ENCODE results near the gene LEPROT. TPM values are rescaled to one million over a fixed set of nuclear protein-coding genes. Genes with fewer than 3 reads are reported as not detected.

The LEPROT gene
- total RNA-seq, 1 experiment from 2014 or later = 18.4 TPM

- intact Hi-C loops (cut with micrococcal nuclease) = no loop called here
- ATAC-seq (no peak), DNase-seq (no peak)
- Histone ChIP-seq H3K27me3 (ENCODE audit: low read length) (peaks cover 83% of the 10 kb centered on the region), H3K9ac (ENCODE audit: low read length) (no peak overlapping the region), H4K20me1 (ENCODE audit: low read length) (no peaks in the 10 kb centered on the region), H3F3A (ENCODE audit: low read length, unreplicated experiment) (no peaks in the 10 kb centered on the region), H3K79me2 (ENCODE audit: low read length) (no peaks in the 10 kb centered on the region), H3K9me2 (replicated peaks; ENCODE audit: low read length) (no peaks in the 10 kb centered on the region), H3K4me2 (ENCODE audit: low read length) (no peak overlapping the region), H3K4me3 (ENCODE audit: low read length) (no peak overlapping the region), H3K4me1 (ENCODE audit: insufficient read depth, low read length) (no peaks in the 10 kb centered on the region), H3K36me3 (ENCODE audit: low read depth, low read length) (no peaks in the 10 kb centered on the region), H3K9me3 (ENCODE audit: low read length) (no peaks in the 10 kb centered on the region), H2AFZ (ENCODE audit: low read length) (no peak overlapping the region), H3K27ac (ENCODE audit: low read length) (no peak overlapping the region)
- BruUV-seq (replicated peaks) = no TSS peak
- POLR2A ChIA-PET (ENCODE audit: unreplicated experiment) = no interaction called here
- CTCF ChIA-PET = no interaction called here
- no peak for TF ChIP-seq EZH2 (IDR thresholded peaks at IDR 0.05; ENCODE audit: low read length, unreplicated experiment)
- no peak for TF ChIP-seq EZH2phosphoT487 (IDR thresholded peaks at IDR 0.05; ENCODE audit: borderline replicate concordance, low read length)
- TF ChIP-seq CTCF (conservative IDR thresholded peaks at IDR 0.05; ENCODE audit: low read depth, low read length) = no peak
Observed at GRCh38 chr1:65478379-65479026, 58.0 kb downstream of the LEPROT start.

GRCh38 chr1:65479554-65480204 lies 59.2 kb downstream of the LEPROT start:
- CTCF ChIA-PET = no interaction called here
- ATAC-seq = no peak

More at GRCh38 chr1:65479554-65480204, 59.2 kb downstream of the LEPROT start:
- intact Hi-C loops (cut with micrococcal nuclease) = no loop called here
- Histone ChIP-seq H3F3A (ENCODE audit: low read length, unreplicated experiment) (no peaks in the 10 kb centered on the region), H3K4me3 (ENCODE audit: low read length) (no peak overlapping the region), H2AFZ (ENCODE audit: low read length) (no peak overlapping the region), H3K9me2 (replicated peaks; ENCODE audit: low read length) (no peaks in the 10 kb centered on the region), H3K4me1 (ENCODE audit: insufficient read depth, low read length) (no peaks in the 10 kb centered on the region), H3K4me2 (ENCODE audit: low read length) (no peak overlapping the region), H3K79me2 (ENCODE audit: low read length) (no peaks in the 10 kb centered on the region), H3K9me3 (ENCODE audit: low read length) (no peaks in the 10 kb centered on the region), H3K36me3 (ENCODE audit: low read depth, low read length) (no peaks in the 10 kb centered on the region), H3K27me3 (ENCODE audit: low read length) (peaks cover 78% of the 10 kb centered on the region), H3K27ac (ENCODE audit: low read length) (no peak overlapping the region), H4K20me1 (ENCODE audit: low read length) (no peaks in the 10 kb centered on the region), H3K9ac (ENCODE audit: low read length) (no peak overlapping the region)
- DNase-seq = no peak
- POLR2A ChIA-PET (ENCODE audit: unreplicated experiment) = interaction anchor here (0.6 kb wide), 1 partner anchor 48 kb away, joined by 4 read pairs; no protein-coding TSS in a partner anchor
- BruUV-seq (replicated peaks) = no TSS peak
- TF ChIP-seq CTCF (conservative IDR thresholded peaks at IDR 0.05; ENCODE audit: low read depth, low read length) = no peak
- no peak for TF ChIP-seq EZH2phosphoT487 (IDR thresholded peaks at IDR 0.05; ENCODE audit: borderline replicate concordance, low read length)
- no peak for TF ChIP-seq EZH2 (IDR thresholded peaks at IDR 0.05; ENCODE audit: low read length, unreplicated experiment)

Data from PC-3 (cell line).